Activated T-cell treated with anti-CD3 and anti-CD28 coated beads, Interleukin-2, amount 50 U/mL, for 4 hours (primary cell): Measurements from ENCODE around the gene PAXX. TPM values are rescaled to one million over a fixed set of nuclear protein-coding genes. Genes with fewer than 3 reads are reported as not detected.

Experiments
- ATAC-seq, 2 donors: fragments of 200-7000 bp; cut with Tn5 transposase; one replicate each; pipeline ENCODE4 v1.10.0; 2021
- DNase-seq: peaks from one replicate; pipeline ENCODE4 v3.0.0-alpha.2; 2020
- H3K27me3 Mint-ChIP-seq: one replicate; pipeline ENCODE4 v1.8.0; 2021; ENCODE audit warnings: low read depth, mixed read lengths
- H3K36me3 Mint-ChIP-seq: one replicate; pipeline ENCODE4 v1.8.0; 2022; ENCODE audit warnings: mixed read lengths; ENCODE audit not compliant: insufficient read depth
- H3K4me1 Mint-ChIP-seq: one replicate; pipeline ENCODE4 v1.8.0; 2021; ENCODE audit warnings: low read depth, mixed read lengths
- H3K4me3 Mint-ChIP-seq: one replicate; pipeline ENCODE4 v1.8.0; 2021; ENCODE audit warnings: mild to moderate bottlenecking, moderate library complexity, mixed read lengths
- H3K9me3 Mint-ChIP-seq: one replicate; pipeline ENCODE4 v1.8.0; 2021; ENCODE audit warnings: mixed read lengths
- total RNA-seq, 3 donors: library from RNA; stranded (reverse); gene quantifications; one replicate each; pipeline ENCODE4 v1.2.1, GENCODE V29; 2021

PAXX gene
- total RNA-seq, 3 donors from 2014 or later: 106 to 126 (median 123) TPM

- Mint-ChIP-seq H3K27me3 (no peaks in the 10 kb centered on the region), H3K4me3 (no peak overlapping the region), H3K36me3 (peaks cover 1% of the 10 kb centered on the region), H3K4me1 (no peaks in the 10 kb centered on the region), H3K9me3 (no peaks in the 10 kb centered on the region)
- no peak for DNase-seq
- ATAC-seq: no peak
Measured at GRCh38 chr9:137015976-137016375, 23.8 kb downstream of the PAXX start.

GRCh38 chr9:137016436-137016835, 24.2 kb downstream of the PAXX start:
- no peak for ATAC-seq

GRCh38 chr9:137017071-137017470, 24.8 kb downstream of the PAXX start:
- H3K36me3 Mint-ChIP-seq: no peaks in the 10 kb centered on the region
- H3K4me3 Mint-ChIP-seq: no peak overlapping the region
- H3K9me3 Mint-ChIP-seq: no peaks in the 10 kb centered on the region
- no peak for DNase-seq
- no peak for ATAC-seq
- H3K27me3 Mint-ChIP-seq: no peaks in the 10 kb centered on the region
- H3K4me1 Mint-ChIP-seq: peaks cover 1% of the 10 kb centered on the region

More at GRCh38 chr9:137016436-137016835, 24.2 kb downstream of the PAXX start:
- no peaks in the 10 kb centered on the region for H3K27me3 Mint-ChIP-seq
- no peaks in the 10 kb centered on the region for H3K4me1 Mint-ChIP-seq
- no peak overlapping the region for H3K4me3 Mint-ChIP-seq
- peaks cover 1% of the 10 kb centered on the region for H3K36me3 Mint-ChIP-seq
- no peak for DNase-seq
- no peaks in the 10 kb centered on the region for H3K9me3 Mint-ChIP-seq

DNA sequence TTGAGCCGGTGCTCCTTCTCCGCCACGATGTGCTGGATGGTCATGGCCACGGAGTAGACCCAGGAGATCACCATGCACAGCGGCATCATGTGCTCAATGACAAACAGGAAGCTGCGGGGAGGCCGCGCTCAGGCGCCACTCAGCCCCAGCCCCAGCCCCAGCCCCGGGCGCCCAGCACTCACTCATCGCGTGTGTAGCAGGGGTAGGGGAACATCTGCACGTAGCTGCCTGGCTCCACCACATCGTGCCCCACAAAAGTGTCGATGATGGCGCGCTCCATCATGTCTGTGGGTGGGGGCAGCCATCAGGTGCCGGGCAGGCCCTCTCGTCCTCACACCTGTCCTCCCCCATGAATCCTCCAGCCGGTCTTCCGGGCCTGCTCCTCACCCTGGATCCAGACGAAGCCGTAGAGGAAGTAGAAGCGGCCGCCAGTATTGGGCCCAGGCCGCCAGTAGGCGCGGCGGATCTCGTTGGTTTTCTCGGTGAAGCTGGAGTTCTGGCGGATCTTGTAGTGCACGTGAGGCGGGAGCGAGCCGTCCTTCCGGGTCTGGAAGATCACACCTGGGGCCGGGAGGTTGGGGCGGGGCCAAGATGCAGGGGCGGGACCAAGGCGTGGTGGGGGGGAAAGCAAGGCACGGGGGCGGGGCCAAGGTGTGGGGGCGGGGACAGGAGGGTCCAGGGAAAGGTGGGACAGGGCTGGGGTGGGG, 25.7 kb downstream of the PAXX start:
- Mint-ChIP-seq H3K36me3 (no peaks in the 10 kb centered on the region), H3K4me3 (no peak overlapping the region), H3K9me3 (no peaks in the 10 kb centered on the region), H3K27me3 (no peaks in the 10 kb centered on the region), H3K4me1 (peaks cover 2% of the 10 kb centered on the region)
- ATAC-seq (no peak), DNase-seq (no peak)

GRCh38 chr9:137018761-137019559, 26.7 kb downstream of the PAXX start:
- Mint-ChIP-seq H3K36me3 (no peaks in the 10 kb centered on the region), H3K9me3 (no peaks in the 10 kb centered on the region), H3K27me3 (no peaks in the 10 kb centered on the region), H3K4me3 (no peak overlapping the region), H3K4me1 (peaks cover 2% of the 10 kb centered on the region)
- ATAC-seq: no peak
- DNase-seq: no peak

GRCh38 chr9:137019891-137020683, 27.9 kb downstream of the PAXX start:
- Mint-ChIP-seq H3K9me3 (no peaks in the 10 kb centered on the region), H3K36me3 (no peaks in the 10 kb centered on the region), H3K27me3 (no peaks in the 10 kb centered on the region), H3K4me1 (peaks cover 2% of the 10 kb centered on the region), H3K4me3 (no peak overlapping the region)
- DNase-seq (no peak), ATAC-seq (no peak)

DNA sequence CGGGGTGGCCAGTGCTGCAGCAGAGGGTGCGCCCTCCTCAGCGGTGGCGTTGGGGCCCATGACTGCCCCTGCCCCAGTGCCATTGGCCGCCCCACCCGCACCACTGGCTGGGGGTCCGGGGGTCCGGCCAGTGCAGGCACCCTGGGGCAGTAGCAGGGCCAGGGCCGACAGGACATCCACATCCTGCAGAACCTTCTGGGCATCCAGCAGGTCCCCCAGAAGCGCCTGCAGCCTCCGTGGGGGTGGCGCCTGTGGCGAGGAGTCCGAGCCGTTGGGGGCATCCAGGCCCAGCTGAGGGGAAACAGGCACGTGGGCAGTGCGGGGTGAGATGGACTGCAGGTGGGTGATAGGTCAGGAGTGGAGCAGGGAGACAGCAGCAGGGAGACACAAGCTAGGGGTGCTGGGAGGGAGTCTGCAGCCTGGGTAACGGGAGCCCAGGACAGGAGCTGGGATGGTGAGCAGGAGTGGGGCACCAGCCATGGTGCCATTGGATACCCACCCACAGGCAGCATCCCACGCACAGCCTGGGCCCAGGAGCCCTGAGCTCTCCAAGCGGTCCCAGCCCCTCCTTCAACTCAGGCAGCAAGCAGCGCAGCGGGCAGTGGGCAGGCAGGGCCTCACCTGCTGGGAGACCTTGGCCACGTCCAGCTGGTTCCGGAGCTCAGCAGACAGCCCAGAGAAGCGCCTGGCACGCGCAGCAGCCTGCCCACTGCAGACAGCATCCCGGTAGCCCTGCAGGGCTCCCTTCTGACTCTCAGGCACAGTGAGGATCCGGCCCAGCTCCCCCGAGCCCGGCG, 28.7 kb downstream of the PAXX start:
- ATAC-seq: no peak
- DNase-seq: no peak
- Mint-ChIP-seq H3K36me3 (no peaks in the 10 kb centered on the region), H3K4me3 (no peak overlapping the region), H3K27me3 (no peaks in the 10 kb centered on the region), H3K4me1 (peaks cover 2% of the 10 kb centered on the region), H3K9me3 (no peaks in the 10 kb centered on the region)

GRCh38 chr9:137021568-137021978, 29.4 kb downstream of the PAXX start:
- no peak for ATAC-seq
- no peaks in the 10 kb centered on the region for H3K9me3 Mint-ChIP-seq

DNA sequence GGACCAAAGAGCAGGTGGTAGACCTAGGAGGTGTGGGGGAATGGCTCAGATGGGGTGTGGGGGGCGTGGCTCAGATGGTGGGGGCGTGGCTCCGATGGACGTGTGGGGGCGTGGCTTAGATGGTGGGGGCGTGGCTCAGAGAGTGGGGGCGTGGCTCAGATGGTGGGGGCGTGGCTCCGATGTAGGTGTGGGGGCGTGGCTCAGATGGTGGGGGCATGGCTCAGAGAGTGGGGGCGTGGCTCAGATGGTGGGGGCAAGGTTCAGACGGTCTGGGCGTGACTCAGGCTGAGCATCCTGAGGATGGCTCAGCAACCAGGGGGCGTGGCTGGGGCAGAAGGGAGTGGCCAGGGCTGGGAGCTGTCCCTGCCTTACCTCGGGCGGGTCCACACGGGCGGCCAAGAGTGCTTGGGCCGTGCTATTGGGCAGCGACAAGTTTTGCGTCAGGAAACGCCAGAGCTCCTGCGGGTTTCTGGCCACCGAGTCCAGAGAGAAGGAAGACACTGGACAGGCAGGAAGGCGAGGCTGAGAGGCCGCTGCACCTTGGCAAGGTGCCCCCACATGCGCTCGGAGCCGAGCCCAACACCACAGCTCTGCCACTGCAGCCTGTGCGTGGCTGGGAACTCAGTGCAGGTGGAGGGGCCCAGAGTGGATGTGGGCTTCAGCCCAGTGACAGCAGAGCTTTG, 29.9 kb downstream of the PAXX start:
- no peaks in the 10 kb centered on the region for H3K36me3 Mint-ChIP-seq
- H3K4me1 Mint-ChIP-seq: peaks cover 8% of the 10 kb centered on the region
- DNase-seq (peak; percentile 70), ATAC-seq (peak; percentile 87 to 92)
- H3K9me3 Mint-ChIP-seq: no peaks in the 10 kb centered on the region
- no peaks in the 10 kb centered on the region for H3K27me3 Mint-ChIP-seq
- no peak overlapping the region for H3K4me3 Mint-ChIP-seq

More at GRCh38 chr9:137021568-137021978, 29.4 kb downstream of the PAXX start:
- Mint-ChIP-seq H3K4me1 (peaks cover 3% of the 10 kb centered on the region), H3K4me3 (no peak overlapping the region), H3K27me3 (no peaks in the 10 kb centered on the region), H3K36me3 (no peaks in the 10 kb centered on the region)
- no peak for DNase-seq

DNA sequence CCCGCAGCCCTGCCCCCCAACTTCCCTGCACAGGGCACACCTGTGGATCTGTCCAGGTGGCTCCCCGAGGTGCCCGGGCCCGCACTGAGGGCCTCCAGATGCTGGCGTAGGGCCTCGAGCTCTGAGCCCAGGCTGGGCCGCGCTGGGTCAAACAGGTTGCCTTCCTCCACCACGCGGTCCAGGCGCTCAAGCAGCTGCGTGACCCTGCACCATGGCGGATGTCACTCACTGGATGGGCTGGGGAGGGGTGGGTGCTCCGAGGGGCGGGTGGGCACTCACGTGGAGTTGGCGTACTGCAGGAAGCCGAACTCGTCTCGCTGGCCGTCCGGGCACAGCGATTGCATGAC, 30.4 kb downstream of the PAXX start:
- H3K27me3 Mint-ChIP-seq: no peaks in the 10 kb centered on the region
- no peak overlapping the region for H3K4me3 Mint-ChIP-seq
- DNase-seq (no peak), ATAC-seq (no peak)
- H3K9me3 Mint-ChIP-seq: no peaks in the 10 kb centered on the region
- H3K4me1 Mint-ChIP-seq: peaks cover 10% of the 10 kb centered on the region
- no peaks in the 10 kb centered on the region for H3K36me3 Mint-ChIP-seq

- Mint-ChIP-seq H3K9me3 (no peaks in the 10 kb centered on the region), H3K27me3 (no peaks in the 10 kb centered on the region)
Measured at GRCh38 chr9:137023157-137023556, 30.9 kb downstream of the PAXX start.

DNA sequence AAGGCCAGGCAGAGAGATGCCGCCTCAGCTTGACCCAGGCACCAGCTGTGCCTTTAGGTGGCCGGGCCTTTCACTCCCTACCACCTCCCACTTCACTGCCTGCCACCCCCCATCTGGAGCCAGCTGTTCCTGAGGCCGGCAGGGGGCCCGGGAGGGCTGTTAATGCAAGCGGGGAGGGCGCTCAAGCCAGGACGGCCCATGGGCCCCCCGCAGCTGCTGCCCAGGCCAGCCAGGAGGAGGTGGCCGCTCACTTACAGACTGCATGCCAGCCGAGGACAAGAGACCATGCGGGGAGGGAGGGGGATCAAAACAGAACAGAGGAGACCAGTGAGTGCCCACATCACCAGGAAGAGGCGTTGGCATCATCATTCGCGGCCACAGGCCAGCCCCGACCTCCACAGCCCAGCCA, 31.4 kb downstream of the PAXX start:
- peaks cover 10% of the 10 kb centered on the region for H3K4me1 Mint-ChIP-seq
- no peak overlapping the region for H3K4me3 Mint-ChIP-seq
- no peaks in the 10 kb centered on the region for H3K36me3 Mint-ChIP-seq
- no peaks in the 10 kb centered on the region for H3K27me3 Mint-ChIP-seq
- no peak for DNase-seq
- H3K9me3 Mint-ChIP-seq: no peaks in the 10 kb centered on the region
- no peak for ATAC-seq

More at GRCh38 chr9:137023157-137023556, 30.9 kb downstream of the PAXX start:
- no peak for ATAC-seq
- DNase-seq: no peak
- Mint-ChIP-seq H3K4me1 (peaks cover 10% of the 10 kb centered on the region), H3K36me3 (no peaks in the 10 kb centered on the region), H3K4me3 (no peak overlapping the region)

- Mint-ChIP-seq H3K27me3 (no peaks in the 10 kb centered on the region), H3K36me3 (no peaks in the 10 kb centered on the region), H3K4me3 (no peak overlapping the region), H3K9me3 (no peaks in the 10 kb centered on the region), H3K4me1 (peaks cover 26% of the 10 kb centered on the region)
- DNase-seq (no peak), ATAC-seq (no peak)
Measured at GRCh38 chr9:137025517-137025966, 33.3 kb downstream of the PAXX start.
